ENCODE data around the gene PRKCB. TPM values are rescaled to one million over a fixed set of nuclear protein-coding genes. Genes with fewer than 3 reads are reported as not detected.
A peak's percentile ranks its signal among the peaks of the same experiment; 100 is the strongest.

Gene PRKCB
- total and polyA plus RNA-seq, 7 donors, result 0.13 to 1.5 (median 0.83) TPM

DNA sequence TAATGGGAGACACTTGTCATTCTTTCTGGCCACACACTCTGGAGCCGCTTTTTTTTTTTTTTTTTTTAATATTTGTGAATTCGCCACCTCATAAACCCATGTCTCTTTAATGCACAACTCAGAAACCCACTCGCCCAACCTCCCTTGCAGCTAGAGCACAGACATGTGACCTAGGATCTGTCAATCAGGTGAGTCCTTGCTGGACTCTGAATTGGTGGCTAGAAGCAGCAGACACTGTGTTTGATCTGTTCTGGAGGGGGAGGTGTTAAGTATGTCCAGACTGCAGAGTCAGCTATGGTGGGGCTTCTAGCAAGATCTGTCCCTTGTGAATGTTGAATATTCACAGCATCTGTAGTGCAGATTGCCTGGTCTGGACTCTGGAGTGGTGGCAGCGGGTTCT, 112.1 kb downstream of the PRKCB start:
- TF ChIP-seq, protein P1, sequence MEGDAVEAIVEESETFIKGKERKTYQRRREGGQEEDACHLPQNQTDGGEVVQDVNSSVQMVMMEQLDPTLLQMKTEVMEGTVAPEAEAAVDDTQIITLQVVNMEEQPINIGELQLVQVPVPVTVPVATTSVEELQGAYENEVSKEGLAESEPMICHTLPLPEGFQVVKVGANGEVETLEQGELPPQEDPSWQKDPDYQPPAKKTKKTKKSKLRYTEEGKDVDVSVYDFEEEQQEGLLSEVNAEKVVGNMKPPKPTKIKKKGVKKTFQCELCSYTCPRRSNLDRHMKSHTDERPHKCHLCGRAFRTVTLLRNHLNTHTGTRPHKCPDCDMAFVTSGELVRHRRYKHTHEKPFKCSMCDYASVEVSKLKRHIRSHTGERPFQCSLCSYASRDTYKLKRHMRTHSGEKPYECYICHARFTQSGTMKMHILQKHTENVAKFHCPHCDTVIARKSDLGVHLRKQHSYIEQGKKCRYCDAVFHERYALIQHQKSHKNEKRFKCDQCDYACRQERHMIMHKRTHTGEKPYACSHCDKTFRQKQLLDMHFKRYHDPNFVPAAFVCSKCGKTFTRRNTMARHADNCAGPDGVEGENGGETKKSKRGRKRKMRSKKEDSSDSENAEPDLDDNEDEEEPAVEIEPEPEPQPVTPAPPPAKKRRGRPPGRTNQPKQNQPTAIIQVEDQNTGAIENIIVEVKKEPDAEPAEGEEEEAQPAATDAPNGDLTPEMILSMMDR (IDR thresholded peaks at IDR 0.05), result no peak
- Histone ChIP-seq H3K4me1 (no peaks in the 10 kb centered on the region), H3K9me3 (no peaks in the 10 kb centered on the region), H3K27me3 (ENCODE audit: insufficient read depth in 3 of 3, low read length in 2 of 3) (no peaks in the 10 kb centered on the region), H3K4me3 (no peak overlapping the region), H3K27ac (no peak overlapping the region), H3K36me3 (ENCODE audit: insufficient read depth in 1 of 2, low read depth in 1 of 2) (no peaks in the 10 kb centered on the region)
- 88 to 95% (median 91%) methylated on average over 4 of the region's 4 CpGs for WGBS, 3 donors
- intact Hi-C loops (cut with DNase I), result no loop called here
- DNase-seq (no peak), ATAC-seq (no peak)

DNA sequence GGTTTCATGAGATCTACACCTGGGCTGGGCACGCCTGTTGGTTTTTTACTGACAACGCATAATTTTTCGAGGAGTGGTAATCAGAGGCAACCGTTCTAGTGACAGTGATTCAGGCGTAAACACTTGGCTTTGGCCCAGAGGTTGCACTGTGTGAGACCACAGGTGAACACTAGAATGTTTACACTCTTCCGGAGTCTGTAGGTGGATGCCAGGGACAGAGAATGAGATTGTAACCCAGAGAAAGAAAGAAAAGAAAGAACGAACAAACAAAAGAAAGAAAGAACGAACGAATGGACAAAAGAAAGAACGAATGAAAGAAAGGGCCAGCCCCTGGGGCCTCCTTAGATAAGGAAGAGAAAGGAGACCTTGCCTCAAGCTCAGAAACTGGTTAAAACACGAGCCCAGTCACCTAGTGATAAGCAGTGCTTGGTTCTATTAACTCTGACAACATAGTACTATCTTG, 113.2 kb downstream of the PRKCB start:
- no peak overlapping the region for H3K4me3 ChIP-seq
- 80 to 86% (median 81%) methylated on average over 11 of the region's 11 CpGs for WGBS, 3 donors
- H3K9me3 ChIP-seq, result no peaks in the 10 kb centered on the region
- no peaks in the 10 kb centered on the region for H3K4me1 ChIP-seq
- no peak for DNase-seq
- intact Hi-C loops (cut with DNase I), result no loop called here
- H3K27me3 ChIP-seq (ENCODE audit: insufficient read depth in 3 of 3, low read length in 2 of 3), result no peaks in the 10 kb centered on the region
- no peak for ATAC-seq
- no peaks in the 10 kb centered on the region for H3K36me3 ChIP-seq (ENCODE audit: insufficient read depth in 1 of 2, low read depth in 1 of 2)
- H3K27ac ChIP-seq, result no peak overlapping the region
- TF ChIP-seq, protein P1 (IDR thresholded peaks at IDR 0.05), result no peak

DNA sequence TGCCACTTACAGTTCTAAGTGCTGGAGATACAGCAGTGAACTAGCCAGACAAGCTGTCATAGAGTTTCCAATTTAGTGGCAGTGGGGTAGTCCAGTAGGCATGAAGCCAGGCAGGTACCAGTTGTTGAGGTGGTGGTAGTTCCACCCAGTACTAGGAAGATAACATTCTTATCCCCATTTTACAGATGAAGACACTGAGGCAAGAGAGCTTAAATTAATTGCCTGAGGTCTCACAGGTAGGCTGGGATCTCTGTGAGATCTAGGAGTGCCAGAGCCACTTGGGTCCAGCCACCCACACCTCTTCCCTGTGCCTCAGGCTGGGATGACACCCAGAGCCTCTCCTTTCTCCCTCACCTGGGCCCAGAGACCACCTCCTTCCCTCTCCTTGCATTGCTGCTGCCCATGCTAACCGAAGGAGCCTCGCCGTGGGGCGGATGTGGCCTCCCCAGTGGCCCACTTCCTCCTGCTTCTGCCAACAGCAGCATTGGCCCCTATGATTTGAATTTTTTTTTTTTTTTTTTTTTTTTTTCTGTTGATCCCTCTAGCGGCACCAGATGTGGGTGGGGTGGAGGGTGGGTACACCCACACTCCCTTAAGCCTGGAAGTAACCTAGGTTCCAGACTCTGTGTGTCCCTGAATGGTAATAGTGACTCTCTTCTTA, 114.0 kb downstream of the PRKCB start:
- DNase-seq (peak in 1 of 2 donors; percentile 17), ATAC-seq (no peak)
- WGBS, 3 donors, result 67 to 77% (median 72%) methylated on average over 5 of the region's 5 CpGs
- intact Hi-C loops (cut with DNase I), result no loop called here
- Histone ChIP-seq H3K4me3 (no peak overlapping the region), H3K9me3 (no peaks in the 10 kb centered on the region), H3K27ac (no peak overlapping the region), H3K36me3 (ENCODE audit: insufficient read depth in 1 of 2, low read depth in 1 of 2) (no peaks in the 10 kb centered on the region), H3K27me3 (ENCODE audit: insufficient read depth in 3 of 3, low read length in 2 of 3) (no peaks in the 10 kb centered on the region), H3K4me1 (no peaks in the 10 kb centered on the region)
- TF ChIP-seq, protein P1 (IDR thresholded peaks at IDR 0.05), result no peak

- intact Hi-C loops (cut with DNase I), result no loop called here
- no peaks in the 10 kb centered on the region for H3K36me3 ChIP-seq (ENCODE audit: insufficient read depth in 1 of 2, low read depth in 1 of 2)
- no peak overlapping the region for H3K4me3 ChIP-seq
- WGBS, 3 donors, result 50 to 59% (median 57%) methylated on average over 3 of the region's 3 CpGs
- TF ChIP-seq, protein P1 (IDR thresholded peaks at IDR 0.05), result no peak
- no peak for DNase-seq
- H3K4me1 ChIP-seq, result no peaks in the 10 kb centered on the region
- no peaks in the 10 kb centered on the region for H3K9me3 ChIP-seq
- H3K27me3 ChIP-seq (ENCODE audit: insufficient read depth in 3 of 3, low read length in 2 of 3), result no peaks in the 10 kb centered on the region
- H3K27ac ChIP-seq, result no peak overlapping the region
- no peak for ATAC-seq
Measured at GRCh38 chr16:23950291-23950894, 114.6 kb downstream of the PRKCB start.
